ENCODE measurements around the gene GMPR. TPM values are rescaled to one million over a fixed set of nuclear protein-coding genes. Genes with fewer than 3 reads are reported as not detected.
A peak's percentile ranks its signal among the peaks of the same experiment; 100 is the strongest.

Gene GMPR
- polyA plus RNA-seq, 1 experiment, result 8.6 TPM

- no peak for TF ChIP-seq CTCF (IDR thresholded peaks at IDR 0.05; ENCODE audit: low read depth, low read length)
- no peak for DNase-seq (ENCODE audit: low read depth, low spot score)
- ChIA-PET POLR2A (no interaction called here), CTCF (interaction anchor here (1.4 kb wide), 1 partner anchor 14 kb away, joined by 8 read pairs; no protein-coding TSS in a partner anchor)
- Histone ChIP-seq H3K4me3 (ENCODE audit: low read depth, low read length) (no peak overlapping the region), H3K27ac (ENCODE audit: low read depth, low read length) (no peak overlapping the region), H3K9me3 (ENCODE audit: control insufficient read depth, insufficient read depth, low read length) (no peaks in the 10 kb centered on the region; the same call in 1 of the 2 replicates), H3K27me3 (ENCODE audit: control insufficient read depth, insufficient read depth, low read length) (no peaks in the 10 kb centered on the region)
These were observed 33.0 kb downstream of the GMPR start for GRCh38 chr6:16271428-16271827.

- CTCF ChIA-PET, result interaction anchor here (1.2 kb wide), 1 partner anchor 14 kb away, joined by 4 read pairs; no protein-coding TSS in a partner anchor
These were observed 33.8 kb downstream of the GMPR start for GRCh38 chr6:16272201-16272600.

GRCh38 chr6:16273256-16273655 is 34.9 kb downstream of the GMPR start:
- DNase-seq (ENCODE audit: low read depth, low spot score), result peak; percentile 11
- TF ChIP-seq CTCF (IDR thresholded peaks at IDR 0.05; ENCODE audit: low read depth, low read length), result no peak
- Histone ChIP-seq H3K9me3 (ENCODE audit: control insufficient read depth, insufficient read depth, low read length) (no peaks in the 10 kb centered on the region; the same call in 1 of the 2 replicates), H3K4me3 (ENCODE audit: low read depth, low read length) (no peak overlapping the region), H3K27me3 (ENCODE audit: control insufficient read depth, insufficient read depth, low read length) (no peaks in the 10 kb centered on the region), H3K27ac (ENCODE audit: low read depth, low read length) (no peak overlapping the region)
- POLR2A ChIA-PET, result no interaction called here
- CTCF ChIA-PET, result interaction anchor here (1.2 to 1.5 kb wide), 2 partner anchors 13 to 34 kb away, joined by 3 to 4 read pairs; no protein-coding TSS in a partner anchor

More at GRCh38 chr6:16272201-16272600, 33.8 kb downstream of the GMPR start:
- no peak for TF ChIP-seq CTCF (IDR thresholded peaks at IDR 0.05; ENCODE audit: low read depth, low read length)
- POLR2A ChIA-PET, result no interaction called here
- Histone ChIP-seq H3K27me3 (ENCODE audit: control insufficient read depth, insufficient read depth, low read length) (no peaks in the 10 kb centered on the region), H3K4me3 (ENCODE audit: low read depth, low read length) (no peak overlapping the region), H3K9me3 (ENCODE audit: control insufficient read depth, insufficient read depth, low read length) (no peaks in the 10 kb centered on the region), H3K27ac (ENCODE audit: low read depth, low read length) (no peak overlapping the region)
- no peak for DNase-seq (ENCODE audit: low read depth, low spot score)

- H3K4me3 ChIP-seq (ENCODE audit: low read depth, low read length), result no peak overlapping the region
- no peak for DNase-seq (ENCODE audit: low read depth, low spot score)
- POLR2A ChIA-PET, result no interaction called here
- H3K27me3 ChIP-seq (ENCODE audit: control insufficient read depth, insufficient read depth, low read length), result no peaks in the 10 kb centered on the region
- H3K9me3 ChIP-seq (ENCODE audit: control insufficient read depth, insufficient read depth, low read length), result no peaks in the 10 kb centered on the region; the same call in 1 of the 2 replicates
- CTCF ChIA-PET, result interaction anchor here (0.6 to 5.9 kb wide), 4 partner anchors 11 to 817 kb away, joined by 3 to 47 read pairs (median 3); no protein-coding TSS in a partner anchor
- TF ChIP-seq CTCF (IDR thresholded peaks at IDR 0.05; ENCODE audit: low read depth, low read length), result no peak
- H3K27ac ChIP-seq (ENCODE audit: low read depth, low read length), result no peak overlapping the region
These were observed 36.1 kb downstream of the GMPR start for GRCh38 chr6:16274483-16274882.

- Histone ChIP-seq H3K27me3 (ENCODE audit: control insufficient read depth, insufficient read depth, low read length) (no peaks in the 10 kb centered on the region), H3K27ac (ENCODE audit: low read depth, low read length) (no peak overlapping the region), H3K4me3 (ENCODE audit: low read depth, low read length) (no peak overlapping the region), H3K9me3 (ENCODE audit: control insufficient read depth, insufficient read depth, low read length) (no peaks in the 10 kb centered on the region; the same call in 1 of the 2 replicates)
- no peak for DNase-seq (ENCODE audit: low read depth, low spot score)
- ChIA-PET POLR2A (no interaction called here), CTCF (interaction anchor here (0.6 to 5.9 kb wide), 4 partner anchors 11 to 816 kb away, joined by 3 to 47 read pairs (median 3); no protein-coding TSS in a partner anchor)
- no peak for TF ChIP-seq CTCF (IDR thresholded peaks at IDR 0.05; ENCODE audit: low read depth, low read length)
These were observed 36.6 kb downstream of the GMPR start for GRCh38 chr6:16274885-16275589.
